Neural cell (in vitro differentiated cells): ENCODE measurements around the gene SAMD4A.

Experiments used
- CTCF ChIP-seq: fragments of 450-650 bp; IDR thresholded peaks from 2 replicates; pipeline ENCODE4 v1.5.1; 2014; ENCODE audit warnings: antibody characterized with exemption, mild to moderate bottlenecking, moderate library complexity; ENCODE audit not compliant: poor library complexity, severe bottlenecking
- POLR2AphosphoS5 ChIP-seq: IDR thresholded peaks from 2 replicates; pipeline ENCODE4 v1.6.1; 2012
- TAF1 ChIP-seq: IDR thresholded peaks from 2 replicates; pipeline ENCODE4 v1.6.1; 2012; ENCODE audit warnings: low read depth

- TF ChIP-seq POLR2AphosphoS5 (no peak), TAF1 (no peak), CTCF (no peak)
Measured at GRCh38 chr14:54712465-54713200, 145.7 kb downstream of the SAMD4A start.
